ENCODE measurements around the gene UBN2.

UBN2 gene

GRCh38 chr7:139231513-139232376 lies 708 bp downstream of the UBN2 start:
- in situ Hi-C loops (cut with MboI; ENCODE audit: low sequenced_read_pairs) = no loop called here

GRCh38 chr7:139232377-139232717 lies 1.3 kb downstream of the UBN2 start:
- in situ Hi-C loops (cut with MboI; ENCODE audit: low sequenced_read_pairs) = no loop called here

GRCh38 chr7:139232904-139233303 lies 1.9 kb downstream of the UBN2 start:
- in situ Hi-C loops (cut with MboI; ENCODE audit: low sequenced_read_pairs) = no loop called here

GRCh38 chr7:139241258-139241657 lies 10.2 kb downstream of the UBN2 start:
- in situ Hi-C loops (cut with MboI; ENCODE audit: low sequenced_read_pairs) = no loop called here

GRCh38 chr7:139242741-139243281 lies 11.8 kb downstream of the UBN2 start:
- in situ Hi-C loops (cut with MboI; ENCODE audit: low sequenced_read_pairs) = no loop called here

GRCh38 chr7:139245401-139245800 lies 14.4 kb downstream of the UBN2 start:
- in situ Hi-C loops (cut with MboI; ENCODE audit: low sequenced_read_pairs) = no loop called here

- in situ Hi-C loops (cut with MboI; ENCODE audit: low sequenced_read_pairs) = no loop called here
Observed at GRCh38 chr7:139246494-139246893, 15.5 kb downstream of the UBN2 start.

GRCh38 chr7:139246905-139247304 lies 15.9 kb downstream of the UBN2 start:
- in situ Hi-C loops (cut with MboI; ENCODE audit: low sequenced_read_pairs) = no loop called here

GRCh38 chr7:139249179-139249810 lies 18.3 kb downstream of the UBN2 start:
- in situ Hi-C loops (cut with MboI; ENCODE audit: low sequenced_read_pairs) = no loop called here

- in situ Hi-C loops (cut with MboI; ENCODE audit: low sequenced_read_pairs) = no loop called here
Observed at GRCh38 chr7:139252451-139252850, 21.4 kb downstream of the UBN2 start.

- in situ Hi-C loops (cut with MboI; ENCODE audit: low sequenced_read_pairs) = no loop called here
Observed at GRCh38 chr7:139254281-139254680, 23.2 kb downstream of the UBN2 start.

GRCh38 chr7:139254728-139255127 lies 23.7 kb downstream of the UBN2 start:
- in situ Hi-C loops (cut with MboI; ENCODE audit: low sequenced_read_pairs) = no loop called here

GRCh38 chr7:139255290-139255689 lies 24.3 kb downstream of the UBN2 start:
- in situ Hi-C loops (cut with MboI; ENCODE audit: low sequenced_read_pairs) = no loop called here

GRCh38 chr7:139259142-139259541 lies 28.1 kb downstream of the UBN2 start:
- in situ Hi-C loops (cut with MboI; ENCODE audit: low sequenced_read_pairs) = no loop called here

- in situ Hi-C loops (cut with MboI; ENCODE audit: low sequenced_read_pairs) = no loop called here
Observed at GRCh38 chr7:139264220-139264619, 33.2 kb downstream of the UBN2 start.

- in situ Hi-C loops (cut with MboI; ENCODE audit: low sequenced_read_pairs) = no loop called here
Observed at GRCh38 chr7:139265673-139266072, 34.6 kb downstream of the UBN2 start.

GRCh38 chr7:139271718-139272628 lies 40.9 kb downstream of the UBN2 start:
- in situ Hi-C loops (cut with MboI; ENCODE audit: low sequenced_read_pairs) = no loop called here

GRCh38 chr7:139284252-139284896 lies 53.3 kb downstream of the UBN2 start:
- in situ Hi-C loops (cut with MboI; ENCODE audit: low sequenced_read_pairs) = no loop called here

GRCh38 chr7:139286144-139286543 lies 55.1 kb downstream of the UBN2 start:
- in situ Hi-C loops (cut with MboI; ENCODE audit: low sequenced_read_pairs) = no loop called here

- in situ Hi-C loops (cut with MboI; ENCODE audit: low sequenced_read_pairs) = no loop called here
Observed at GRCh38 chr7:139292821-139293220, 61.8 kb downstream of the UBN2 start.

GRCh38 chr7:139293534-139293933 lies 62.5 kb downstream of the UBN2 start:
- in situ Hi-C loops (cut with MboI; ENCODE audit: low sequenced_read_pairs) = no loop called here

All from HL-60/S4 treated with phorbol 12-myristate 13-acetate at 8.2 ng/mL for 4 days and 3 days (cell line).